BJ (cell line): Measurements from ENCODE around the gene SCN1B. TPM values are rescaled to one million over a fixed set of nuclear protein-coding genes. Genes with fewer than 3 reads are reported as not detected.

ENCODE experiments used
- CTCF ChIA-PET: fragments of 350-600 bp; formaldehyde crosslinking; extraction: SDS; loops from one replicate; lab custom pipeline; 2021; ENCODE audit warnings: antibody characterized with exemption, inconsistent platforms; lab: Yijun Ruan, JAX
- POLR2A ChIA-PET: fragments of 300-600 bp; sonication (Branson Sonifier 250); formaldehyde crosslinking; extraction: SDS; loops from one replicate; lab custom pipeline; 2021; ENCODE audit warnings: antibody characterized with exemption; lab: Charles Lee
- DNase-seq: peaks from one replicate; pipeline ENCODE4 v3.0.0-alpha.2; 2011; ENCODE audit warnings: low read depth
- H3K27me3 ChIP-seq: 2 replicates; pipeline ENCODE4 v1.6.0; 2011; ENCODE audit warnings: low read length; ENCODE audit not compliant: control insufficient read depth, insufficient read depth
- H3K36me3 ChIP-seq: 2 replicates; pipeline ENCODE4 v1.5.1; 2011; ENCODE audit warnings: low read length; ENCODE audit not compliant: control insufficient read depth, insufficient read depth
- H3K4me3 ChIP-seq: 2 replicates; pipeline ENCODE4 v1.5.1; 2011; ENCODE audit warnings: low read depth, mild to moderate bottlenecking, control low read depth, low read length
- polyA plus RNA-seq: library from polyadenylated mRNA; depleted of rRNA; stranded (reverse); fragments of >200 nt; gene quantifications from 2 replicates; pipeline ENCODE4 v1.2.3, GENCODE V29; 2011
- TF ChIP-seq, protein P1 (sequence below): IDR thresholded peaks from 2 replicates; pipeline ENCODE4 v1.5.1; 2011; ENCODE audit warnings: low read depth, mild to moderate bottlenecking, control low read depth, inconsistent platforms, low read length, moderate library complexity; ENCODE audit not compliant: insufficient read depth

The SCN1B gene
- polyA plus RNA-seq, 1 experiment = 9.5 TPM

DNA sequence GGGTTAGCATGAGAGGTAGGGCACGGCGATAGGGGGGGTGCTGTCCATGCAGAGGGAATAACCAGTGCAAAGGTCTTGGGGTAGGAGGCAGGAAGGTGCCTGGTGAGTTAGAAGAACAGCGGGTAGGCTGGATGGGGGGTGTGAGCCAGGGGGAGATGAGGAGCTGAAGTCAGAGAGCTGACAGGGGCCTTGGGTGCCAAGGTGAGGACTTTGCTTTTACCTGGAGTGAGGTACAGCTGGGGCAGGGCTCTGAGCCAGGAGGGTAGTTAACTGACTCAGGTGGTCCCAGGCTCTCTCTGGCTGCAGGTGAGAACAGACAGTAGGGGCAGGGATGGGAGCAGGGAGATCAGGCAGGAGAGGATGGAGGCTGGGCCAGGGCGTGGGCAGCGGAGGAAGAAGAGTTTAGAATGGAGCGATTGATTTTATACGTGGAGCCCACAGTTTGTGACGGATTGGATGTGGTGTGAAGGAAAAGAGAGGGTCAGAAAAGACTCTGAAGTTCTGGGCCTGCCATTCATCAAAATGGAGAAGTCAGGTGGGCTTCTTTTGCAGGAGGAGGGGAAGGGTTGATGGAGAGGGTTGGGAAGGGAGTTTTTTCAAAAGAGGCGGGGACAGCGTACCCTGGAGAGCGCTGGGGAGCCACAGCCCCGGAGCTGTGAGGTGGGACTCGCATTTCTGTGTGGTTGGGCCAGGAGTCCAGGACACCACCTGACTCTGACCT, 31.3 kb upstream of the SCN1B start:
- DNase-seq = no peak
- Histone ChIP-seq H3K36me3 (no peaks in the 10 kb centered on the region), H3K27me3 (no peaks in the 10 kb centered on the region), H3K4me3 (peak overlapping the region; percentile 87)
- ChIA-PET POLR2A (no interaction called here), CTCF (interaction anchor here (0.6 to 1.2 kb wide), 3 partner anchors 9 to 143 kb away, joined by 3 to 4 read pairs (median 3); no protein-coding TSS in a partner anchor)
- TF ChIP-seq, protein P1, sequence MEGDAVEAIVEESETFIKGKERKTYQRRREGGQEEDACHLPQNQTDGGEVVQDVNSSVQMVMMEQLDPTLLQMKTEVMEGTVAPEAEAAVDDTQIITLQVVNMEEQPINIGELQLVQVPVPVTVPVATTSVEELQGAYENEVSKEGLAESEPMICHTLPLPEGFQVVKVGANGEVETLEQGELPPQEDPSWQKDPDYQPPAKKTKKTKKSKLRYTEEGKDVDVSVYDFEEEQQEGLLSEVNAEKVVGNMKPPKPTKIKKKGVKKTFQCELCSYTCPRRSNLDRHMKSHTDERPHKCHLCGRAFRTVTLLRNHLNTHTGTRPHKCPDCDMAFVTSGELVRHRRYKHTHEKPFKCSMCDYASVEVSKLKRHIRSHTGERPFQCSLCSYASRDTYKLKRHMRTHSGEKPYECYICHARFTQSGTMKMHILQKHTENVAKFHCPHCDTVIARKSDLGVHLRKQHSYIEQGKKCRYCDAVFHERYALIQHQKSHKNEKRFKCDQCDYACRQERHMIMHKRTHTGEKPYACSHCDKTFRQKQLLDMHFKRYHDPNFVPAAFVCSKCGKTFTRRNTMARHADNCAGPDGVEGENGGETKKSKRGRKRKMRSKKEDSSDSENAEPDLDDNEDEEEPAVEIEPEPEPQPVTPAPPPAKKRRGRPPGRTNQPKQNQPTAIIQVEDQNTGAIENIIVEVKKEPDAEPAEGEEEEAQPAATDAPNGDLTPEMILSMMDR = no peak

DNA sequence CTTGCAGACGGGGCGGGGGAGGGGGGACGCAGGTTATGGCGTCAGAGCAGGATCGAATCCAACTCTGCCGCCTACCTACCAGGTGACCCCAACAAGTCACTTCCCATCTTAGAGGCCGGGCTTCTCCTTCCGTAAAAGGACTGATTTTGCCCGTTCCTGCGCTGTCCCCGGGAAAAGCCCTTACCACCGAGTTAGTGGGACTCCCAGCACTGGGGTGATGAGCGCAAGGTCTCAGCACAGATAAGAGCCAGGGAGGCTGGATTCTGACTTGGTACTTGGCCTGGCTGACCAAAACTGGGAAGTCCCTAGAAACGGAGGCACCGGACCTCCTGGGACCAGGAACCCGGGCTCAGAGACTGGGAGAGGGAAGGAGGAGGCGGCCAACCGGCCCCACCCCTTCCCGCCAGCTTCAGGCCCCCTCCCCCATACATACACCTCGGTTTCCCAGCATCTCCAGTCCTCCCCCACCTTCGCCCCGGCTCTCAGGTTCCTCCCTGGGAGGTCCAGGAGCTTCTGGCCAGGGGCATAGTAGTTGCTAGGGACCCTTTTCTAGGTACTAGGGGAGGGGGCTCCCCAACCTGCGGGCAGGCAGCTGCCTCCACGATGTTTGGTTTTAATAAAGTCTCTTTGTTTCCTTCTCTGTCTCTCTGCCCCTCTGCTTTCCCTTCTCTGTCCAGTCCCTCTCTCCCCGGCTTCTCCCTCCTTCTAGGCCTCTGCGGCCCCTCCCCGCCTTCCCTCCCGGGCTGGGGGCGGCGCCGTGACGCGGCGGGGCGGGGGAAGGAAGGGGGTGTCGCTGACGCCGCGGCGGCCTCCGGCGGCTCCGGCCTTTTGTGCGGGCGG, 30.6 kb upstream of the SCN1B start, which contains the start of gene GRAMD1A:
Gene GRAMD1A (plus strand): TSS at position 826 of the 840 bp plus-strand sequence. CDS start 156 bp downstream, outside the sequence.
- peak within 1 kb of the TSS; percentile 87 for H3K4me3 ChIP-seq
- POLR2A ChIA-PET = no interaction called here
- H3K36me3 ChIP-seq = no peaks in the 10 kb centered on the region
- TF ChIP-seq, protein P1 = no peak
- CTCF ChIA-PET = interaction anchor here (0.6 to 2.6 kb wide), 7 partner anchors 10 to 142 kb away, joined by 3 to 16 read pairs (median 3); no protein-coding TSS in a partner anchor
- DNase-seq = peak; percentile 38
- no peaks in the 10 kb centered on the region for H3K27me3 ChIP-seq

DNA sequence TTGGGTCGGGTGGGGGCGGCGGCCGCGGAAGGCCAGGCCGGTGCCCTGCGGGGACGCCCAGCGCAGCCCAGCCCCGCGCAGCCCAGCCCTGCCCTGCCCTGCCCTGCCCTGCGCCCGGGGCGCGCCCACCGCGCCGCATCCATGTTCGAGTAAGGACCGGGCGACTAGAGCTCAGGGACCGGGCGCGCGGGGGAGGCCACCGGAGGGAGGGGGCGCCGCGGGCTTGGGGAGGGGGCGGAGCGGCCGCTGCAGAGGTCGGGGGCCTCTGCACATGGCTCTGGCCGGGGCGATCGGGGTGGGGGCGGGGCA, 30.0 kb upstream of the SCN1B start:
- DNase-seq = no peak
- Histone ChIP-seq H3K27me3 (no peaks in the 10 kb centered on the region), H3K4me3 (peak overlapping the region; percentile 87), H3K36me3 (0 out of 2 replicates have a peak, but pooled peaks cover under 1% of the 10 kb centered on the region)
- ChIA-PET CTCF (interaction anchor here (0.8 to 2.6 kb wide), 6 partner anchors 9 to 44 kb away, joined by 3 to 16 read pairs (median 5); no protein-coding TSS in a partner anchor), POLR2A (no interaction called here)
- TF ChIP-seq, protein P1 = no peak

DNA sequence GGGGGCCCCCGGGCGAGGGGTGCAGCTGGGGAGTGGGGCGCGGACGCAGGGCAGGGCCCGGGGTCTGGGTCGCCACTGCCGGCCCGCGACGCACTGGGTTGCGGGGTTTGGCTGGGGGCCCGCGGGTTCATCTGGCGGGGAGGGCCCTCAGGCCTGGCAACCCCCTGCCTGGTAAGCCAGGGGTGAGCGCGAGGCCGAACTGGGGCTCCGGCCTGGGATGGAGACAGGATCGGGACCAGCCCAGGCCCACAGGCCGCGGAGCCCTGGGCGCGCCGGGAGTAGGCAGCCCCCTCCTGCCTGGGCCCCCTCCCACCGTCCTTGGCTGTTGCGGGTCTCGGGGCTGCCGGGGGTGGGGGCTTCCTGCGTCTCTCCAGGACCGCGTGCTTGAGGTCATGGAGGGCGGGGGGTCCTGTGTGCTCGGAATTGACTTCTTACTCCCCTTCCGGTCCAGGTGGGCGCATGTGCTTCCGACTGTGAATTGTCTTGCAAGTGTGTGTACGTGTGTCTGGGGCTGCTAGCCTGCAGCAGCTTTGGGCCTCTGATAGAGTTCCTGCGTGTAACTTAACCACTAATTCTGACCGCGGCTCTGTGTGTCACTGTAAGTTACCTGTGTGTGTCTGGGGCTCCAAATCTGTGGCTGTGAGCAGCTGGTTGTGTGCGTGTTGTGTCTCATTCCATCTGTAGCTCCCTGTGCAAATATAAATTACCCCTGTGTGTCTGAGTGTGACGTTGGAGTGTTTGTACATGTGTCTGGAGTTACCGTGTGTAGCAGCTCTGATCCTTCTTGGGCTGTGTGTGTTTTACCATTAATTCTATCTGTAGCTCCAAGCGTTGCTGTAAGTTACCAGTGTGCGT, 29.4 kb upstream of the SCN1B start:
- POLR2A ChIA-PET = interaction anchor here (0.9 kb wide), 1 partner anchor 74 kb away, joined by 6 read pairs; the partner anchor contains the start of gene ZNF30
- CTCF ChIA-PET = interaction anchor here (1.2 to 2.6 kb wide), 5 partner anchors 10 to 43 kb away, joined by 3 to 16 read pairs (median 6); no protein-coding TSS in a partner anchor

More for the DNA sequence above, 29.4 kb upstream of the SCN1B start:
- Histone ChIP-seq H3K36me3 (0 out of 2 replicates have a peak, but pooled peaks cover 2% of the 10 kb centered on the region), H3K27me3 (no peaks in the 10 kb centered on the region), H3K4me3 (peak overlapping the region; percentile 87)
- TF ChIP-seq, protein P1 = no peak
- no peak for DNase-seq
